Adipocyte (in vitro differentiated cells): Measurements from ENCODE around the gene TGM4.
"Not testable (repeated sequence)": the region's sequence is repeated elsewhere in the genome, so short reads cannot be mapped to it uniquely, and the experiment has no call there.

ENCODE experiments used
- DNase-seq: peaks from one replicate; pipeline ENCODE4 v3.0.0-alpha.2; 2015; ENCODE audit warnings: low read depth
- H3K27me3 ChIP-seq: replicated peaks from 2 replicates; pipeline ENCODE4 v1.7.0; 2013; ENCODE audit warnings: mild to moderate bottlenecking, low read length, moderate library complexity; ENCODE audit not compliant: control insufficient read depth, insufficient read depth
- H3K36me3 ChIP-seq: 2 replicates; pipeline ENCODE4 v1.7.0; 2013; ENCODE audit warnings: low read length, mild to moderate bottlenecking, moderate library complexity; ENCODE audit not compliant: control insufficient read depth, insufficient read depth, severe bottlenecking
- H3K4me1 ChIP-seq: 2 replicates; pipeline ENCODE4 v1.7.0; 2013; ENCODE audit warnings: mild to moderate bottlenecking, low read length, moderate library complexity; ENCODE audit not compliant: control insufficient read depth, insufficient read depth
- H3K4me3 ChIP-seq: 2 replicates; pipeline ENCODE4 v1.7.0; 2013; ENCODE audit warnings: mild to moderate bottlenecking, low read length, moderate library complexity
- H3K9ac ChIP-seq: 2 replicates; pipeline ENCODE4 v1.7.0; 2013; ENCODE audit warnings: mild to moderate bottlenecking, low read length, moderate library complexity
- H3K9me3 ChIP-seq: 2 replicates; pipeline ENCODE4 v1.7.0; 2013; ENCODE audit warnings: mild to moderate bottlenecking, low read length, moderate library complexity; ENCODE audit not compliant: control insufficient read depth

Gene TGM4

GRCh38 chr3:44931791-44932190, 57.4 kb downstream of the TGM4 start:
- no peaks in the 10 kb centered on the region for H3K27me3 ChIP-seq
- H3K9ac ChIP-seq: no peak overlapping the region
- H3K4me3 ChIP-seq: no peak overlapping the region
- H3K4me1 ChIP-seq: peaks cover 17% of the 10 kb centered on the region
- H3K36me3 ChIP-seq: peaks cover 89% of the 10 kb centered on the region
- H3K9me3 ChIP-seq: no peaks in the 10 kb centered on the region
- no peak for DNase-seq

GRCh38 chr3:44932271-44932670, 57.9 kb downstream of the TGM4 start:
- H3K36me3 ChIP-seq: peaks cover 89% of the 10 kb centered on the region
- H3K27me3 ChIP-seq: no peaks in the 10 kb centered on the region
- H3K9ac ChIP-seq: no peak overlapping the region
- DNase-seq: no peak
- no peaks in the 10 kb centered on the region for H3K9me3 ChIP-seq
- no peak overlapping the region for H3K4me3 ChIP-seq
- H3K4me1 ChIP-seq: peaks cover 17% of the 10 kb centered on the region

GRCh38 chr3:44932986-44933944, 58.9 kb downstream of the TGM4 start:
- Histone ChIP-seq H3K36me3 (peaks cover 89% of the 10 kb centered on the region), H3K4me3 (no peak overlapping the region)
- no peak for DNase-seq

GRCh38 chr3:44939581-44940036, 65.2 kb downstream of the TGM4 start:
- Histone ChIP-seq H3K4me3 (no peak overlapping the region), H3K9ac (no peak overlapping the region), H3K27me3 (no peaks in the 10 kb centered on the region), H3K9me3 (no peaks in the 10 kb centered on the region), H3K4me1 (peaks cover 8% of the 10 kb centered on the region), H3K36me3 (peaks cover 88% of the 10 kb centered on the region)
- DNase-seq: no peak

More at GRCh38 chr3:44932986-44933944, 58.9 kb downstream of the TGM4 start:
- Histone ChIP-seq H3K27me3 (no peaks in the 10 kb centered on the region), H3K9me3 (no peaks in the 10 kb centered on the region), H3K4me1 (peaks cover 17% of the 10 kb centered on the region), H3K9ac (no peak overlapping the region)

- DNase-seq: no peak
- no peak overlapping the region for H3K9ac ChIP-seq
- peaks cover 77% of the 10 kb centered on the region for H3K36me3 ChIP-seq
- no peaks in the 10 kb centered on the region for H3K9me3 ChIP-seq
- H3K4me1 ChIP-seq: peaks cover 8% of the 10 kb centered on the region
- H3K27me3 ChIP-seq: no peaks in the 10 kb centered on the region
- no peak overlapping the region for H3K4me3 ChIP-seq
Measured at GRCh38 chr3:44942202-44942921, 68.0 kb downstream of the TGM4 start.

GRCh38 chr3:44948239-44948638, 73.8 kb downstream of the TGM4 start:
- H3K36me3 ChIP-seq: peaks cover 20% of the 10 kb centered on the region
- no peak overlapping the region for H3K4me3 ChIP-seq
- H3K27me3 ChIP-seq: no peaks in the 10 kb centered on the region
- no peak overlapping the region for H3K9ac ChIP-seq
- H3K4me1 ChIP-seq: no peaks in the 10 kb centered on the region
- no peak for DNase-seq
- no peaks in the 10 kb centered on the region for H3K9me3 ChIP-seq

- not testable (repeated sequence) for H3K9ac ChIP-seq, DNase-seq, H3K4me3 ChIP-seq, H3K27me3 ChIP-seq, H3K9me3 ChIP-seq, H3K4me1 ChIP-seq
- H3K36me3 ChIP-seq: peaks cover 12% of the 10 kb centered on the region
Measured at GRCh38 chr3:44949770-44950169, 75.4 kb downstream of the TGM4 start.

- H3K36me3 ChIP-seq: peaks cover 10% of the 10 kb centered on the region
- peaks cover 12% of the 10 kb centered on the region for H3K4me1 ChIP-seq
- no peak overlapping the region for H3K9ac ChIP-seq
- no peaks in the 10 kb centered on the region for H3K27me3 ChIP-seq
- no peaks in the 10 kb centered on the region for H3K9me3 ChIP-seq
- no peak overlapping the region for H3K4me3 ChIP-seq
- no peak for DNase-seq
Measured at GRCh38 chr3:44950275-44950734, 75.9 kb downstream of the TGM4 start.

GRCh38 chr3:44952689-44953088, 78.3 kb downstream of the TGM4 start:
- peaks cover 7% of the 10 kb centered on the region for H3K36me3 ChIP-seq
- DNase-seq: no peak
- H3K9ac ChIP-seq: no peak overlapping the region
- H3K4me1 ChIP-seq: peaks cover 12% of the 10 kb centered on the region
- H3K4me3 ChIP-seq: no peak overlapping the region
- no peaks in the 10 kb centered on the region for H3K27me3 ChIP-seq
- H3K9me3 ChIP-seq: no peaks in the 10 kb centered on the region

- DNase-seq: no peak
- Histone ChIP-seq H3K9ac (no peak overlapping the region), H3K36me3 (peaks cover 23% of the 10 kb centered on the region), H3K9me3 (no peaks in the 10 kb centered on the region), H3K4me3 (no peak overlapping the region), H3K4me1 (peaks cover 12% of the 10 kb centered on the region), H3K27me3 (no peaks in the 10 kb centered on the region)
Measured at GRCh38 chr3:44954304-44954703, 79.9 kb downstream of the TGM4 start.

- DNase-seq: no peak
- peaks cover 14% of the 10 kb centered on the region for H3K4me1 ChIP-seq
Measured at GRCh38 chr3:44954962-44955361, 80.6 kb downstream of the TGM4 start.

More at GRCh38 chr3:44954962-44955361, 80.6 kb downstream of the TGM4 start:
- Histone ChIP-seq H3K9me3 (no peaks in the 10 kb centered on the region), H3K4me3 (no peak overlapping the region), H3K36me3 (peaks cover 23% of the 10 kb centered on the region), H3K9ac (no peak overlapping the region), H3K27me3 (no peaks in the 10 kb centered on the region)
